ENCODE data around the gene TMPRSS4. TPM values are rescaled to one million over a fixed set of nuclear protein-coding genes. Genes with fewer than 3 reads are reported as not detected.

TMPRSS4 gene
- total RNA-seq, 1 experiment from 2014 or later, result 1.5 TPM

DNA sequence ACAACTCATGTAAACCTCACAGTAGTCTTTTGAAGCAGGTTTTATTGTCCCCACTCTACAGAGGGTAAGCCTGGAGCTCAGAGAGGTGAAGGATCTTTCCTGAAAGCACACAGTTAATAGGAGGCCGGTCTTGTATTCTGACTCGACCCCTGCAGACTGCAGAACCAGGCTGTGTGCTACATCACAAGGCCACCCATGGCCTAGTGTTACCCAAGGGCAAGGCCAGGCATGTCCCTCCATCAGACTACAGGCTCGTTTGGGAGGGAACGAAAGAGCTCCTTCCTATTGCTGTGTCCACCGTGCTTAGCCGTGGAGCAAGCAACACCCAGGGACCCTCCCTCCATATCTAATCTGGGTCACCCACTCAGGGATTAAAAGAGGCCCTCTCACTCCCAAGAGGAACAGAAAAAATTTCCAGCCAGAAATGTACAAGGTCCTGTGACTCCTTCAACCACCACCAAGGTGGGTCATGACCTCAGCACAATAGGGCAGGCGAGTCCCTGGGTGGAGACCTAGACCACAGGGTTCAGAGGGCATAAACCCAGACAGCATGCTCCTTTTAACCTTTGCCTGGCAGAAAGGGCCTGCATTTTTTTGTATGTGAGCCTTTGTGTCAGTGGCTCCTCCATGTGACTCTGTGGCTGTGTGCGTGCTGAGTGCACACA is 16.2 kb downstream of the TMPRSS4 start:
- ATAC-seq (no peak), DNase-seq (no peak)
- Histone ChIP-seq H3K9me3 (ENCODE audit: low read length) (no peaks in the 10 kb centered on the region), H4K20me1 (ENCODE audit: low read length) (no peaks in the 10 kb centered on the region), H3K9ac (ENCODE audit: low read length) (no peak overlapping the region), H3K79me2 (ENCODE audit: low read length) (no peaks in the 10 kb centered on the region), H3K4me2 (ENCODE audit: low read length) (no peak overlapping the region), H3K4me3 (ENCODE audit: low read length) (no peak overlapping the region), H3K9me2 (replicated peaks; ENCODE audit: low read length) (no peaks in the 10 kb centered on the region), H3F3A (ENCODE audit: low read length, unreplicated experiment) (no peaks in the 10 kb centered on the region), H2AFZ (ENCODE audit: low read length) (no peak overlapping the region), H3K27ac (ENCODE audit: low read length) (no peak overlapping the region), H3K36me3 (ENCODE audit: low read depth, low read length) (no peaks in the 10 kb centered on the region), H3K4me1 (ENCODE audit: insufficient read depth, low read length) (no peaks in the 10 kb centered on the region), H3K27me3 (ENCODE audit: low read length) (peaks cover 48% of the 10 kb centered on the region)
- POLR2A ChIA-PET (ENCODE audit: unreplicated experiment), result no interaction called here
- BruUV-seq (replicated peaks), result no TSS peak
- intact Hi-C loops (cut with micrococcal nuclease), result no loop called here
- CTCF ChIA-PET, result no interaction called here
- TF ChIP-seq EZH2 (IDR thresholded peaks at IDR 0.05; ENCODE audit: low read length, unreplicated experiment), result no peak
- TF ChIP-seq, protein P1, sequence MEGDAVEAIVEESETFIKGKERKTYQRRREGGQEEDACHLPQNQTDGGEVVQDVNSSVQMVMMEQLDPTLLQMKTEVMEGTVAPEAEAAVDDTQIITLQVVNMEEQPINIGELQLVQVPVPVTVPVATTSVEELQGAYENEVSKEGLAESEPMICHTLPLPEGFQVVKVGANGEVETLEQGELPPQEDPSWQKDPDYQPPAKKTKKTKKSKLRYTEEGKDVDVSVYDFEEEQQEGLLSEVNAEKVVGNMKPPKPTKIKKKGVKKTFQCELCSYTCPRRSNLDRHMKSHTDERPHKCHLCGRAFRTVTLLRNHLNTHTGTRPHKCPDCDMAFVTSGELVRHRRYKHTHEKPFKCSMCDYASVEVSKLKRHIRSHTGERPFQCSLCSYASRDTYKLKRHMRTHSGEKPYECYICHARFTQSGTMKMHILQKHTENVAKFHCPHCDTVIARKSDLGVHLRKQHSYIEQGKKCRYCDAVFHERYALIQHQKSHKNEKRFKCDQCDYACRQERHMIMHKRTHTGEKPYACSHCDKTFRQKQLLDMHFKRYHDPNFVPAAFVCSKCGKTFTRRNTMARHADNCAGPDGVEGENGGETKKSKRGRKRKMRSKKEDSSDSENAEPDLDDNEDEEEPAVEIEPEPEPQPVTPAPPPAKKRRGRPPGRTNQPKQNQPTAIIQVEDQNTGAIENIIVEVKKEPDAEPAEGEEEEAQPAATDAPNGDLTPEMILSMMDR (conservative IDR thresholded peaks at IDR 0.05; ENCODE audit: low read depth, low read length), result no peak

DNA sequence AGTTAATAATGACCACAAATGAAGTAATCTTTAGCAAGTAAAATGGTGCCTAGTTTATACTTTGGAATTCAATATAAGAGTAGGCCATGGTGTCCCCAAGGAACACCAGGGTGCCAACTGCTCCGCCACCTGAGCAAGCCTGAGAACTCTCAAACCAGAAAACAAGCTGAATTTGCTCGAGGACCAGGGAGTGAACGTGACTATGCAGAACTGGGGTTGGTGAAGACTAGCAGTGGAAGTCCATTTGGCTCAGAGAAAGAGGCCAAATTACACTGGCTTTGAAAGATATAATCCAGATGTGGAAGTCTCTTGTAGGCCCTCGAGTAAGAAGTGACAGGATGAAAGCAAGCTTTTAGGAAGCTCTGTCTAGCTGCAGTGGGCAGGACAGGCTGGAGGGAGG is 18.6 kb downstream of the TMPRSS4 start:
- DNase-seq, result no peak
- Histone ChIP-seq H3K9ac (ENCODE audit: low read length) (no peak overlapping the region), H3K4me3 (ENCODE audit: low read length) (no peak overlapping the region), H3F3A (ENCODE audit: low read length, unreplicated experiment) (no peaks in the 10 kb centered on the region), H3K79me2 (ENCODE audit: low read length) (no peaks in the 10 kb centered on the region), H3K9me2 (replicated peaks; ENCODE audit: low read length) (no peaks in the 10 kb centered on the region), H3K4me2 (ENCODE audit: low read length) (no peak overlapping the region), H4K20me1 (ENCODE audit: low read length) (no peaks in the 10 kb centered on the region), H2AFZ (ENCODE audit: low read length) (no peak overlapping the region), H3K36me3 (ENCODE audit: low read depth, low read length) (no peaks in the 10 kb centered on the region), H3K9me3 (ENCODE audit: low read length) (no peaks in the 10 kb centered on the region), H3K4me1 (ENCODE audit: insufficient read depth, low read length) (no peaks in the 10 kb centered on the region), H3K27me3 (ENCODE audit: low read length) (peaks cover 70% of the 10 kb centered on the region), H3K27ac (ENCODE audit: low read length) (no peak overlapping the region)
- TF ChIP-seq EZH2phosphoT487 (IDR thresholded peaks at IDR 0.05; ENCODE audit: borderline replicate concordance, low read length), result no peak
- TF ChIP-seq, protein P1 (conservative IDR thresholded peaks at IDR 0.05; ENCODE audit: low read depth, low read length), result no peak
- POLR2A ChIA-PET (ENCODE audit: unreplicated experiment), result no interaction called here
- intact Hi-C loops (cut with micrococcal nuclease), result no loop called here
- CTCF ChIA-PET, result no interaction called here
- no peak for ATAC-seq
- BruUV-seq (replicated peaks), result no TSS peak

DNA sequence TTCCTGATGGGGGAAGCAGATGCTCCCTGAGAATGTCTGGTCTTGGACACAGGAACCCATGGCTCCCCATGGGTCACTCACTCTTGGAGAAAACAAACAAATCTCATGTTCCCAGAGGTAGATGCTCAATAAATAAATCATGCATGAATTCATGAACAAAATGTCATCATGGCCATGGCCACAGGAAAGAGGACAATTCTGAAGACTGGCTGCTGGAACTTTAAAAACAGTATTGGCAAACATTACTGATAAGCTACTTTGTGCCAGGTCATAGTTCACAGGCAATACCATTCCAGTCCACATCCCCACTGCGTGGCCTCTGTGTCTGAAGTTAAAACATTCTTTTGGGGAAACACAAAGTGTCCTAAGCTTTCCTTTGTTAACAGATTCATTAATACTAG is 19.1 kb downstream of the TMPRSS4 start:
- no peak overlapping the region for H3K9ac ChIP-seq (ENCODE audit: low read length)
- peaks cover 74% of the 10 kb centered on the region for H3K27me3 ChIP-seq (ENCODE audit: low read length)
- no peaks in the 10 kb centered on the region for H4K20me1 ChIP-seq (ENCODE audit: low read length)
- CTCF ChIA-PET, result no interaction called here
- BruUV-seq (replicated peaks), result no TSS peak
- H2AFZ ChIP-seq (ENCODE audit: low read length), result no peak overlapping the region
- POLR2A ChIA-PET (ENCODE audit: unreplicated experiment), result no interaction called here
- H3K4me2 ChIP-seq (ENCODE audit: low read length), result no peak overlapping the region
- H3K27ac ChIP-seq (ENCODE audit: low read length), result no peak overlapping the region
- ATAC-seq (no peak), DNase-seq (no peak)
- no peaks in the 10 kb centered on the region for H3K4me1 ChIP-seq (ENCODE audit: insufficient read depth, low read length)
- TF ChIP-seq, protein P1 (conservative IDR thresholded peaks at IDR 0.05; ENCODE audit: low read depth, low read length), result no peak
- TF ChIP-seq EZH2 (IDR thresholded peaks at IDR 0.05; ENCODE audit: low read length, unreplicated experiment) (no peak), EZH2phosphoT487 (IDR thresholded peaks at IDR 0.05; ENCODE audit: borderline replicate concordance, low read length) (no peak)
- H3F3A ChIP-seq (ENCODE audit: low read length, unreplicated experiment), result no peaks in the 10 kb centered on the region
- no peaks in the 10 kb centered on the region for H3K9me3 ChIP-seq (ENCODE audit: low read length)
- no peak overlapping the region for H3K4me3 ChIP-seq (ENCODE audit: low read length)
- intact Hi-C loops (cut with micrococcal nuclease), result no loop called here
- no peaks in the 10 kb centered on the region for H3K79me2 ChIP-seq (ENCODE audit: low read length)
- H3K36me3 ChIP-seq (ENCODE audit: low read depth, low read length), result no peaks in the 10 kb centered on the region
- H3K9me2 ChIP-seq (replicated peaks; ENCODE audit: low read length), result no peaks in the 10 kb centered on the region

All from PC-3 (cell line).